NCI-H524 (cell line): ENCODE data around the gene FRMD3.

Source experiments
- DNase-seq, 2 experiments: peaks; one replicate each; lab custom pipeline; 2025; lab: John Stamatoyannopoulos, UW

FRMD3 gene

DNA sequence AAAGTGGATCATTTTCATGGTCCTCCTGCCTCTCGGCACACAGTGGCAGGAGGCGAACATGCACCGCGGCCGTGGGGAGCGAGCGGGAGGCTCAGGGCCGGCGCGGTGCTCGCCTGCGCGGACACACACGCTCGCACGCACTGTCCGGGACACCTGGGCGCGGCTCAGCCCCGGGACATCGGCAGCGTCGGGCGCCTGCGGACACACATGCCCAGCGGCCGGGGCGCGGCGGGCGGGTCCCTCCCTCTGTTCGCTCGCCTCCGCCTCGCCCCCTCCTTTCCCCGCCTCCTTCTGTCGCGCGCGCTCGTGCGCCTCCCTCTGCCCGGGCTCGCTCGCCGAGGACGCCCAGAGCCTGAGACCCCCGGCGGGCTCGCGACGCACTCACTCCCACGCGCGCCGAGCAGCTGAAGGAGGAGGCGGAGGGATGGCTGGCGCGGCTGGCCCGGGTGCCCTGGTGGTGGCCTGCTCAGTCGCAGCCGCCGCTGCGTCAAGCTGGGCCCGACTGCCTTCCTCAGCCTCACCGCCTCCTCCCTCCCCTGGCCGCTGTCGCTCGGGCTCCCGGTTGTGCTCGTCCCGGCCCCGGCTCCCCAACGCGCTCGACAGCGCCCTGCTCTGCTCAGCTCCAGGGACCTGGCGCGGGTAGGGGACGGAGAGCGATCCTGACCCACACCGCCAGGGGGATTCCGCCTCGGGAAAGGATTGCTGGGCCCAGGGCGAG is at the start of gene FRMD3:
FRMD3 (minus strand) TSS at position 230 of the 718 bp plus-strand sequence; CDS start at position 60, 170 bp downstream.
- peak; percentile 58 to 70 for DNase-seq

DNA sequence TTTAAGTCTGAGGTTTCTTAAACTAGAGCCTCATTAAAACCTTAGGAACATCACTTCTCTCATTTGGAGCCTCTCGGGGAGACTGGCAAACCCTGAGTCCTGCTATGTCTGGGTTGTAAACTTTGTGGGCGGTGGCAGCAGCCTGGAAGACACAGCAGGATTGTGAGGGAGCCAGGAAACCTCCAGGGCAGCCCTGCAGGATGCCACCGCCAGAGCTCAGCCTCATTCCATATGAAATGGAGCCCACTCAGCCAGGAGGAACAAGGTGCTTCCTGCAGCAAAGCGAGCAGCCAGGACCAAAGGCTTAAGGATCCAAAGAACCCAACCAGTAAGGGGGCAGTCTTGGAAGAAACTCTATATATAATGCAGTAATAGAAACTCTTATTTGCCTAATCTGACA is 46.8 kb upstream of the FRMD3 start:
- no peak for DNase-seq

DNA sequence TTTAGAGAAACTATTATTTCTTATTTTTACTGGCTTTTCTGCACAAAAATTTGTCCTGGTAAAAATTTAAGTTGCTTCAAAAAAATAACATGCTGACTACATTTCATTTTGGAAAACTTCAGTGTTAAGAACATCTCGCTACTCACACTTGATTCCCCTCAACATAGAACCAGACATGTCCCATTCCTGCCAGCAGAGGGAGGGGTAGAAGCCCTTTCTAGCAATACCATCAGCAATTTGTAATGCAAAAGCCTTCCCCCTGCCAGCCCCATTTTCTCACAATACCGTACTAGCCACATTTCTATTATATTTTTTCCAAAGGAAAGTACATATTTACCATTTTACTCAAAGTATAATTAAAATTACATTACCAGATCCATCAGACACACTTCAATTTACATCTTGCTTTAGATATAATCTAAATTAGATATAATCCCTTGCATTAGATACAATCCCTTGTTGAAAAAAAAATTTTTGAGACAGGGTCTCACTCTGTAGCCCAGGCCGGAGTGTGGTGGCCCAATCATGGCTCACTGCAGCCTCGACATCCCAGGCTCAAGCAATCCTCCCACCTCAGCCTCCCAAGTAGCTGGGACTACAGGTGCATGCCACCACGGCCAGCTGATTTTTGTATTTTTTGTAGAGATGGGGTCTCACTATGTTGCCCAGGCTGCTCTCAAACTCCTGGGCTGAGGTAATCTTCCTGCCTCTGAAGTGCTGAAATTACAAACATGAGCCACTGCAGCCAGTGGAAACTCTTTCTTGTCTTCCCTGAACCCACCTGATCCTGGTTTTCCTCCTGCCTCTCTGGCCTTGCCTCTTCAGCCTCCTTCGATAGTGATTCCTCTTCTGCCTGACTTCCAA is 45.2 kb upstream of the FRMD3 start:
- DNase-seq, result peak in 1 of 2 experiments; percentile 35

DNA sequence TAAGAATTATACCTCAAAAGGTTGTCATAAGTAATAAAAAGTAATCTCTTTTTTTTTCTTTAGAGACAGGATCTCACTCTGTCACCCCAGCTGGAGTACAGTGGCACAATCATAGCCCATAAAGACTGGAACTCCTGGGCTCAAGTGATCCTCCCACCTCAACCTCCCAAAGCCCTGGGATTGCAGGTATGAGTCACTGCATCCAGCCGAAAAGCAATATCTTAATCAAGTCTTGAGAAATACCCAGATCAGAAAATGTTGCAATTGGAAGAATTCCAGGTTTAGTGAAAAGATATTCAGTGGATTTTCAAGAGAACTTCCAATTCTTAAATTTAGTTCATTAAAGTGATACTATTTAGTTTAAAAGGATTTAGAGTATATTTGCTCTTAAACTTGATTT is 43.8 kb upstream of the FRMD3 start:
- no peak for DNase-seq

DNA sequence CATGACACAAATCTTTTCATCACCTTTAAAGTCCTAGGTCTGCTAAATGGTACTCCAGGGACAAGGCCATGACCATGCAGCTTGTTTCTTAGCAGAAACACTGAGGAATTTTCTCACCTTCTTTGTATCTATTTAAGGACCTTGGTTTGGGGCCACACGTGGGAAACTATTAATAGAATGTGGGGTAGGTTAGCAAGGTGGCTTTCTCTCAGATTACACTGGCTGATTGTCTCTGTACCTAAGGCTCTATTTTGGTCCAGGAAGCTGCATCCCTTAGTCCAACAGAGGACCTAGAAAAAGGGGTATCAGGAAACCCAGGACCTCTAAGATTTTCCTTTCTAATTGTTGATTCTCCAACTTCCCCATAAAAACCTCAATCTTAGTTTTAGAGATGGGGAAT is 36.3 kb upstream of the FRMD3 start:
- no peak for DNase-seq

DNA sequence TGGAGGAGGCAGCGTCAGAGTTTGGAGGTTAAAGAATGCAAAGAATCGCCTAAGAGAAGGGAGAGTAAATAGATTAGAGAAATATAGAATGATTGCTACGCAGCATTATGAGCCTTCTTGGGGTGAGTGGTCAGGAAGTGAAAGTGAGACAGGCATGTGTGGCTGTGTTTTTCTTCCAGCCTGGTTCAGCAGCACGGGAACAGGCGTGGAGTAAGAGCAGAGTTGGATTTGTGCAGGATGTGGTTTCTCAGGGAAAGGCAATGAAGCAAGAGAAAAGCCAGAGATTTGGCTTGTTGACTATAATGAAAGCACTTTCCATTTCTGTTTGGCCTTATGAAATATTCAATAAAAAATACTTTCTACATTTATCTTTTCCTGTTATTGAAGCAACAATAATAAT is 34.3 kb upstream of the FRMD3 start:
- DNase-seq, result no peak

DNA sequence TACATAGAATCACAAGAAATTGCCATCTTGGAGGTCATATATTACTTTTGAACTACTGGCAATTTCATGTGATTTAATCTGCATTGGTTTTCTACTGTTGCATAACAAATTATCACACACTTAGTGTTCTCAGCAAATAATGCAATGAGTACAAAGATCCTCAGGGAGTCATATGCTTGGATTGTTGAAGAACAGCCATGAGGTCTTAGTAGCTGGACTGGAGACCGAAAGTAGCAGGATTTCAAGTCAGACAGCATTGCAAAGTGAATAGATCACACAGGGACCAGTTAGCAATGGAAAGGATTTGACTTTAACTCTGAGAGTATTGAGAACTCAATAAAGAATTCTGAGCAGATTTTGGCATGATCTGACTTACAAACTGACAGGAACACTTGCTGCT is 32.2 kb upstream of the FRMD3 start:
- DNase-seq, result no peak

DNA sequence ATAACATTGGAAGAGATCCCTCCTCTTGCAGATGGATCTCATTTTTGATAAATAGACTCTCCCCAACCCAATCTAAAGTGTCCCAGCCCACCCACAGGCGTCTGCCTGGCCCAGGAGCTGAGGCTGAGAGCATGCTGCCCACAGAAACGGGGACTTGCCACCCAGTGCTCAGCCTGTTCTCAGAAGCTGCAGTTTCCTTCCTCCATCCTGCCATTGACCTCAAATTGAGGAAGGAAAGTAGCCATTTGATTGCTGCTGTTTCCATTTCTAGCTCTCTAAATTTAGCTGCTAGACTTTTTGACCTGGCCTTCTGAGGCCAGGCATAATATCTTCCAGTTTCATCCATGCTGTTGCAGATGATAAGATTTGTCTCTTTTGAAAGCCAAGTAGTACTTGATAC is 31.1 kb upstream of the FRMD3 start:
- DNase-seq, result no peak

DNA sequence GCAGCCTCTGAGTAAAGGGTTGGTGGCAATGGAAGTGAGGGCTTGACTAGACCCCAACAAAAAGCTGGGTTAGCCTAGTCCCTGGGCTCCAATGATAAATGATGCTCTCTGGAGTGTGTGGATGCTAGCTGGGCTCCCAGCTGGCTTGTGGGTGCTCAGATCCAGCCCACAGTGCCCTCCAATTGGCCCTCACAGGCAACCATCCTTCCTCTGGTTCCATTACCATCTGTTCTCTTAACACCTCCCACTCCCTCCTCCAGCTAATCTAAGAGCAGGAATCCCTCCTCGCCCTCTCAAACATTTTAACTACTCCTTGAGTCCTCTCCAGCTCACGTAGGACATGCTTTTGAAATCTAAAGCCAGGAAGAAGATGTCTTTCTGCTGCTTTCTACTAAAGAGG is 25.2 kb upstream of the FRMD3 start:
- DNase-seq, result peak; percentile 6 to 65

DNA sequence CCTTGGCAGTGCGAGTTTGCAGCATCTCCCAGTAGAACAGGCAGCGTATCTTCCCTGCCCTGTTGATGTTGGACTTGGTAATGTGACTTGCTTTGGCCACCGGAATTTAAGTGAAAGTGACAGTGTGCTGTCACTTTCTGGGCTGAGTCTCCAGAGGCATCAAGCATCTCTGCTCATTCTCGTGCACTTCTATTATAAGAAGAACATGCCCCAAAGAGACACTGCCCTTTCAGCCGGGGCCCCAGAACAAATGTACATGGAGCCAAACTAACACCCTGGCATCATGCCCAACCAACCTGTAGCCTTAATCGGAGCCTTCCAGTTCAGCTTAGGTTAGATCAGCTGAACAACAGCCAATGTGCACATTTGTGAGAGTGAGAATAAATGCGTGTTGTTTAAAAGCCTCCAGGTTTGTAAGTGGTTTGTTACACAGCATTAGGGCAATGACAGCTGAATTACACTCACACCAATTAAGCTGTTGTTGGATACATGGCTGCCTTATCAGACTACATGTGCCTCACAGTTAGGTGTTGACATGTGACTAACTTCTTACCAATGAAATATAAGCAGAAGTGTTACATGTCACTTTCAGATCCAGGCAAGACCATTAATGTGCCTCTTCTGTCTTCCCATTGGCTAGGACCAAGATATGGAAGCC is 22.1 kb upstream of the FRMD3 start:
- no peak for DNase-seq

DNA sequence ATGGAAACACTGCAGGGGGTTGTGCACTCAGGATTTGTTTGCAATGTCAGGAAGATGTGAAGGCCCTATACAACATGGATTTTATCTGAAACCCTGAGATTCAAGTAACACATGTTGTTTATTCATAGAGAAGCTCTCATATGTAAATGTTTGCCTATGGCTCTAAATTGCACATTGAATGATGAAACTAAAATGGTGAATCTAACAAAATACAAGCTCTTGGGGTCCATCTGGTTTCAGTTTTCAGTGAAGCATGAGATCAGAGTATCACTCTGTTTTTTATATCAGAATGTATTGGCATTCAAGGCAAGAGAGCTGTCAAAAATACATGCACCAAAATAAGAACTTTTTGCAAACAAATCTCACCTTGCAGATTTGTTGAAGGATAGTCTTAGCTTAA is 19.6 kb upstream of the FRMD3 start:
- no peak for DNase-seq

DNA sequence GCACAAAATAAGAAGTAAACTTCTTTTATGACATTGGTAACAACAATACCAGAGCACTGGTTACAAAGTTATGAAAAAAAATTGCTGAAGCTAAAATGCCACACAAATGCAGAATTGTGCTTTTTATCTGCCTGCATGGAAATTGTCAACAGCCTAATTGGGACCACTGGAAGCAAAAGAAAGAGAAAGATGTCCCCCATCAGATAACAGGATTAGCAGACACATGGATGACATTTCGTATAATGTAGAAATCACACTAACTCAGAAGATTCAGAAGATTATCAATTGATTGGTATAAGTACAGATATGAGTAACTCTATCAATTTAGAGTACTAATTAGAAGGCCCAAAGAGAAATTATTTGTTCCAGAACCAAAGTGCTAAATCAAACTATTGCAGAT is 19.1 kb upstream of the FRMD3 start:
- no peak for DNase-seq

DNA sequence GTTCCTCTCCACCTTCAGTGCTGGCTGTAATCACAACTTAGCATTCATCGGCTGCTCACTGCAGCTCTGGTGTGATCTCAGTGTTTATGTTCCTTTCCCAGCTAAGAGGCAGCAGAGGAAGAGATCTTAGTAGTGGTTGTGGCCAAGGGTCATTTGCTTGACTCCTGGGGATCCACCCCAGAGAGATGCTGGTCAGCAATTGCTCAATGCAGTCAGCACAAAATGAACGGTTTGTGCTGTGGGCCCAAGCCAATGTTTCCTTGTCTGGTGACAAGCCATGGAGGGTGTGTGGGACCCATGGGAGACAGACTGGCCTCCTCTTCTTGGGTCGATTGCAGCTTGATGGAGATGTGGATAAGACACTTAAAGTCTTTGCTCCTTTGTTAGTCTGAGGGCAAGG is 16.1 kb upstream of the FRMD3 start:
- DNase-seq, result no peak

DNA sequence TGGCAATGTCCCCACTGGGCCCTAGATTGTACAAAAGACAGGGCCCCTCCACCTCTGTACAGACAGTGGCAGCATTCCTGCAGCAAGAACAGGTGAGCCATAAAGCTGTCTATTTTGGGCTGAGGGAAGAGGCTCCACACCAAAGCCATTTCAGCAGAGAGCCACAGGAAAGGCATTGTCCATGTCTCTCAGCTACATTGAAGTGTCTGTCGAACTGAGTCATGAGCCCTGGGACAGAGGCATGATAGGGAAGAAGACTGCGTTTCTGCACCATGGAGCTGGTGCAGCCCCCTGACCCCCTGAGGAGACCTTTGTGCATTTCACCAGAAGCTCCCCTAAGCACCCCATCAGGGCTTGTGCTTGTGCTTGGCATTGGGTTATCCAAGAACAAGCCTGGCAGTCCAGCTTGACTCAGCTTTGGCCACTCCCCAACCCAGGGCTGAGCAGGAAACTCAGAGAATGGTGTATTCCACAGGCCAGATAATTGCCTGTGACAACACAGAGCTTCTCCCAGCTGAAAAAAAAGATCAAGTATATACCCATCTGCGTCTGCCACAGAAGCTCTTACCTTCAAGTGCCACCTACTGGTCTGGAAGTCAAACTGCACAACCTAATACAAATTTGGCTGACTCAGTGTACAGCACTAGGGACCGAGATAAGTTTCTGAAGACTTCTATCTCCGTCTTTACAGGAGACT is 5.9 kb upstream of the FRMD3 start:
- DNase-seq, result peak in 1 of 2 experiments; percentile 61

DNA sequence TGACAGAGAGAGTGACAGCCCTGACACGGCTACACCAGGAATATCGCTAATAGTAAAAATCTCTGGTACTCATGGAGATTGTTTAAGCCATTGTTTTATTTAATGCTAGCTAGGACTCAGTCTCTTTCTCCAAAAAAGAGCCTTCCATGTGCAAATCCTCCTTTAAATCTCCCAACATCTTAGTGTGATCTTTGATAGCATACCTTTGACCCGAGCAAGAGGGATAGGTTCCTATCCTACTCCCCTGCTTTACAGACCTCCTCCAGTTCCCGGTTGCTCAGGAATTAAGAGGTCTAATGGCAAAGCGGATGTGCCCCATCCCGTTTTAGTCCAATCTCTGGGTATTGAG is 663 bp upstream of the FRMD3 start:
- no peak for DNase-seq

DNA sequence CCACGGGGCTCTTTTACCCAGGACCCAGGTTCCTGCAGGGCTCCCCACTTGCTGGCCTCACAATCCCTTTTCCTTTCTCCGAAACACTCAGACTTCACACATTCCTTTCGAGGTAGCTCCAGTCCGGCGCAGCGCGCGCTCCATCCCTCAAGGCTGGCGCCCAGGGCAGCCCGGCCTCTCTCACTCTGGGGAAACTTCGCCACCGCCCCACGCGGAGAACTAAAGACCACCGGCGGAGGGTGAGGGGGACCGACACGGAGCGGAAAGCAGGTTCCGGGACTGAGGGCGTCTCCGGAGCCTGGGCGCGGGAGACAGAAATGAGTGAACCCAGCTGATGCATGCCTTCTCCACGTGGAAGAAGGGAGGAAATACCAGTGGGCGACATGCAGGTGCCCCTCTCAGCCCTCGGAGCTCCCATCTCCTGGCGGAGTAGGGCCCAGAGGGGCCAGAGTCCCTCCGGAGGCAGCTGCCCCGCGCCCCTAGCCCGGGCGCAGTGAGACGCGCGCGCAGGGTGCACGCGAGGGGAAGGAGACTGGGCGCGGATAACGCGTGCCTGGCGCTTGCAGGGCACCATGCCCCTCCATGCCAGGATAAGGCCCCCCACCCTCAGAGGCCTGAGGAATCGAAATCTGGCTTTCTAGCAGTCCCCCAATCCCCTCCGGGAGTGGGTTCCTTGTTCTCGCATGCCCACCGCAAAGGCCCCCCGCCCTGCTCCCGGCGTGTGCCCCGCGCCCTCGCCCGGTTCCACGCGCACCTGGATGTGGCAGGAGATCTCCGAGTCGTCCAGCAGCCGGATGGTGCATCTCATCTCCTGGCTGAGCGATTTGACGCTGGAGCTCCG is 650 bp downstream of the FRMD3 start:
- DNase-seq, result peak in 1 of 2 experiments; percentile 6

DNA sequence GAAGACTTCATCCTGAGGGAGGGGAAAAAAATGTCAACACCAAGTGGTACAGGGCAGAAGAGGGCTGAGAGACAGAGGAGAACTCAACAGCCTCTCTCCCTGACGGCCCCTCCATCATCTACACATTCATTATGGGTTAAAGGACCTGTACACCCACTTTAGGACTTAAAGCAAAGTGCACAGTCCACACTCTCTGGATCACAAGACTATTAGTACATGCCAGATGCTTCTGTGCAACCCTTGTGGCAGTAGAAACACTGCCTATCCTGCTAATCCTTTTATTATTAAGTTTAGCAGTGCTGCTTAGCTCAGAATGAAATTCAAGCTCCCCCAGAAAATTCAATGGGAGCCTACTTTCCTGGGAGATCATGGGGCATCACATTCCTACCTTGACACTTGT is 1.9 kb downstream of the FRMD3 start:
- DNase-seq, result peak; percentile 58 to 82

DNA sequence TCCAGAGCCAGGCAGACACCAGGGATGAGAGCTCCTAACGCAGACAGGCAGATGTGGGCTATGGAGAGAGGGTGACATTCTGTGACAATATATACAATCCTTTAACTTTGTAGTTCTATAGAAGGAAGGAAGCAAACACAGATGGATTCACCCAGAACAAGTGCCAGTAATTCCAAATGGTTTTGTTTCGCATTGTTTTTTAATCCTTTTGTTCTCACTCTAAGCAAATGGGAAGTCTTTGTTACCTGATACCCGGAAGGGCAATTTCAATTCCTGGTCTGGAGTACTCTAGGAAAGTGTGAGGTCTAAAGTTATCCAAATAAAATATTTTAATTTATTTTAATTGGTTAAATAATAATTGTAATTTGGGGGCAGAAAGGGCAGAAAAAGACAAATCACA is 2.5 kb downstream of the FRMD3 start:
- DNase-seq, result peak in 1 of 2 experiments; percentile 18

DNA sequence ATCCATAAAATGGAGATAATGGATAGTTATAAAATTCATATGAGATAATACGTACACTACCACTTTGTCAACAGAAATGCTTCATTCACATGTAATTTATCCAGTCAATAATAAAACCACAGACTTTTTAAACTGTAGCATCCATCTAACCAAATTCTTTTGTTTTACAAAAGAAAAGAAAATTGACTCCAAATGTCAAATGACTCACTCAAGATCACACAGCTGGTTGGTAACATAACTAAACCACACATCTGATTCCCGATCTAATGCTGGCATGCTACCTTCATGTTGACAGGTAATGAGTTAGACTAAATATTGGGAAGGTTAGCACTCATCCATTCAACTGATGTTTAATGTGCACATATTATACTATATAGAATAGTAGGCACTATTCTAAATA is 4.9 kb downstream of the FRMD3 start:
- DNase-seq, result no peak

DNA sequence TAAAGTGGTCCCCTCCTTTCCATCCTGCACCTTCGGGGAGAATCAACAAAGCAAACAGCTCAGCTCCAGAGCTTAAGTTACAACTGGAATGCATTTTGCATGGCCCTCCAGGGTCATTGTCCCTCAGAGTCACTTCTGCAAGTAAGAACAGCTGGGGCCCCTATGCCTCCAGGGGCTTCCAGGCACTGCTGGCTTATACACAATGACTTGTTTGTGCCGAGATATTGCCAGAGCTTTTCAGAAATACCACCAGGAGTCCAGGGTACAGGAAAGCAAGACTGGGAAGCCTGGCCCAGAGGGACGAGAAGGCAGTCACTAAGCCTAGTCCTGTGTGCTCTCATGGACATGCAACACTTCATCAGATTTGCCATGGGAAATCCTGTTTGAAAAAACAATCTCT is 11.3 kb downstream of the FRMD3 start:
- peak in 1 of 2 experiments; percentile 10 for DNase-seq

DNA sequence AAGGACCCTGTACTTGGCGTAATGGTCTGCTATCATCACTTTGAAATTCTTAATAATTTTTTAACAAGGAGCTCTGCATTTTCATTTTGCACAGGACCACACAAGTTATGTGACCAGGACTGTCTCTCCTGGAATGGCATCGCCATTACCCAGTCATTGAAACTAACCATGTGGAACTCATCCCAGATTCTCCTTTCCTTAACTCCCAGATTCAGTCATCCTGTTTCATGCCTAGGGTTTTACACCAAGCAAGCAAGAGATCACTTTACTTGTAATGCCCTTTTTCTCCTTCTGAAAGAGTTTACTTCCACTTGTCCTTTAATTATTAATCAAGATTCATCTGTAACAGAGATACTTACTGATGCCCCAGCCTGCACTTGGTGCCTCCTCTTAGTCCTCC is 12.0 kb downstream of the FRMD3 start:
- no peak for DNase-seq
